Subcutaneous adipose tissue (tissue), 4 donors: Measurements from ENCODE around the gene TSC1. TPM values are rescaled to one million over a fixed set of nuclear protein-coding genes. Genes with fewer than 3 reads are reported as not detected.

Experiments
- total RNA-seq, 4 donors: library from RNA; depleted of rRNA; stranded (reverse); fragments of >200 nt; gene quantifications; one replicate each; pipeline ENCODE4 v1.1.0, GENCODE V29; 2016
- TF ChIP-seq, protein P1 (sequence below): fragments of 450-650 bp; IDR thresholded peaks from one replicate; pipeline ENCODE4 v1.5.1; 2016; ENCODE audit warnings: low read depth, mild to moderate bottlenecking, control low read depth, antibody characterized with exemption, moderate library complexity

The TSC1 gene
- total RNA-seq, 4 donors from 2014 or later = 43.4 to 63.1 (median 51.4) TPM

- TF ChIP-seq, protein P1, sequence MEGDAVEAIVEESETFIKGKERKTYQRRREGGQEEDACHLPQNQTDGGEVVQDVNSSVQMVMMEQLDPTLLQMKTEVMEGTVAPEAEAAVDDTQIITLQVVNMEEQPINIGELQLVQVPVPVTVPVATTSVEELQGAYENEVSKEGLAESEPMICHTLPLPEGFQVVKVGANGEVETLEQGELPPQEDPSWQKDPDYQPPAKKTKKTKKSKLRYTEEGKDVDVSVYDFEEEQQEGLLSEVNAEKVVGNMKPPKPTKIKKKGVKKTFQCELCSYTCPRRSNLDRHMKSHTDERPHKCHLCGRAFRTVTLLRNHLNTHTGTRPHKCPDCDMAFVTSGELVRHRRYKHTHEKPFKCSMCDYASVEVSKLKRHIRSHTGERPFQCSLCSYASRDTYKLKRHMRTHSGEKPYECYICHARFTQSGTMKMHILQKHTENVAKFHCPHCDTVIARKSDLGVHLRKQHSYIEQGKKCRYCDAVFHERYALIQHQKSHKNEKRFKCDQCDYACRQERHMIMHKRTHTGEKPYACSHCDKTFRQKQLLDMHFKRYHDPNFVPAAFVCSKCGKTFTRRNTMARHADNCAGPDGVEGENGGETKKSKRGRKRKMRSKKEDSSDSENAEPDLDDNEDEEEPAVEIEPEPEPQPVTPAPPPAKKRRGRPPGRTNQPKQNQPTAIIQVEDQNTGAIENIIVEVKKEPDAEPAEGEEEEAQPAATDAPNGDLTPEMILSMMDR = no peak
Measured at GRCh38 chr9:132931178-132931735, 13.2 kb downstream of the TSC1 start.

DNA sequence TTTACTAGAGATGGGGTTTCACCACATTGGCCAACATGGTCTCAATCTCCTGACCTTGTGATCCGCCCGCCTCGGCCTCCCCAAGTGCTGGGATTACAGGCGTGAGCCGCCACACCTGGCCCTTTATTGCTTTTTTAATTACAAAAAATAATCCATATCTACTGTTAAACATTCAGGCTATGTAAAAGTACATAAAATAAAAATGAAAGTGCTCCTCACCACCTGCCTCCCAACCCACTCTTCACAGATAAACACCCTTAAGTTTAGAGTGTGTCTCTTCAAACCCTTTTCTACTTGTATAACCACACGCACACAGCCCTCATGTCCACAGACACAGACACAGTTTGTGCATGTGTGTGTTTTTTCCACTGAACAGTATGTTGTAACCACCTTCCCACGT is 16.7 kb downstream of the TSC1 start:
- TF ChIP-seq, protein P1 = no peak

DNA sequence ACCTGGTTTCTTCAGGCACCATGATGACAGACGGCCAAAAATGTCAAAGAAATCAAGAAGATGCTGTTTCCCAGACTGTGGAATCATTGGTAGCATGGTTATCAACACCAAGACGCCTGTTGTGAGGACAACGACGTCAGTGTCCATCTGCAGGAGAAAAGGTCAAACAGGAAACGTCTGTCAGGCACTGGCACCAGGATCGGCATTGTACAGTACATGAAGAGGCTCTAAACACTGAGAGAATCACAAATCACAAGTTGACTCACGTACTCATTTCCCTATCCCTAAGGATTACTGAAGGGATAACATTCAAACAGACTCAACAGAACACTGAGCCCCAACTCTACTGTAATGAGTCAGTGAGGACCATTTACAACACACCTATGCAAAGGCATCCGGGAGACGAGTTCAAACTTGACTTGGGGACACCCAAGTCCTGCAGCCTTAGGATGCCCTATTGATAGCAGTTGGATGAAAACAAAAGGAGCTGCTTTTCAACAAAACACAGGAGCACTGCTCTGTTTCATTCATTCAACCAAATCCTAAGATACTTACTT is 21.0 kb downstream of the TSC1 start:
- TF ChIP-seq, protein P1 = no peak

- TF ChIP-seq, protein P1 = no peak
Measured at GRCh38 chr9:132919614-132920268, 24.7 kb downstream of the TSC1 start.

GRCh38 chr9:132914924-132915323 is 29.5 kb downstream of the TSC1 start:
- TF ChIP-seq, protein P1 = no peak

GRCh38 chr9:132912131-132912530 is 32.3 kb downstream of the TSC1 start:
- TF ChIP-seq, protein P1 = no peak

DNA sequence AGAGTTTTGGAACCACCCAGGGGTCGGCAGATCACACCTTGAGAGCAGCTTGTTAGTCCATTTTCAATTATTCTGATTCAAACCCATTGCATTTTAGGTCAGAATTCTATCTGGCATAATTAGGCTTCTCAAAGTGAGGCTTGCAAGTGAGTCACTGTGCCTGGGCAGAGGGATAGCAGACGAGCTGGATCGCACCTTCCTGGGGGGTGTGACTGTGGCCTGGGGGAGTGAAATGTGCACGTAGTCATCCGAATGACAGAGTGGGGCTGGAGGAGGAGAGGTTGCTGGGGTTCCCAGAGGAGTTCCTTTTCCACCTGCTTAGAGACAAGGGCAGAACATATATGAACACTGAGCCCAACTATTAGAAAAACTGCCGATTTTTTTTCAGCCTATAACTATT is 34.0 kb downstream of the TSC1 start:
- TF ChIP-seq, protein P1 = no peak
